Gastrocnemius medialis (tissue), 4 donors: ENCODE measurements around the gene ARMC6. TPM values are rescaled to one million over a fixed set of nuclear protein-coding genes. Genes with fewer than 3 reads are reported as not detected.
A peak's percentile ranks its signal among the peaks of the same experiment; 100 is the strongest.

ENCODE experiments used
- ATAC-seq, 2 donors: fragments of 150-250 bp; one replicate each; pipeline ENCODE4 v1.9.1; 2016
- DNase-seq, 2 donors: peaks; one replicate each; pipeline ENCODE4 v3.0.0-alpha.2; 2019
- H3K27ac ChIP-seq, 4 donors: fragments of 200-600 bp; sonication (generic); 1 replicate in 1 of 4; 2 replicates in 3 of 4; pipeline ENCODE4 v1.5.1; 2016 to 2018; ENCODE audit warnings: mild to moderate bottlenecking in 2 of 4, moderate library complexity in 1 of 4
- H3K27me3 ChIP-seq, 3 donors: fragments of 200-600 bp; sonication (generic) in 2 of 3; 1 replicate in 1 of 3; 2 replicates in 2 of 3; pipeline versions ENCODE4 v1.5.1 to v1.6.0; 2016 to 2019; ENCODE audit warnings: mild to moderate bottlenecking in 1 of 3, moderate library complexity in 1 of 3
- H3K36me3 ChIP-seq, 2 donors: fragments of 200-600 bp; sonication (generic) in 1 of 2; one replicate each; pipeline ENCODE4 v1.5.1; 2017 to 2018
- H3K4me1 ChIP-seq, 2 donors: fragments of 200-600 bp; sonication (generic) in 1 of 2; one replicate each; pipeline ENCODE4 v1.5.1; 2016 to 2017; ENCODE audit warnings: mild to moderate bottlenecking in 2 of 2
- H3K4me3 ChIP-seq, 4 donors: fragments of 200-600 bp; sonication (generic) in 3 of 4; 1 replicate in 1 of 4; 2 replicates in 3 of 4; pipeline ENCODE4 v1.5.1; 2016 to 2019; ENCODE audit warnings: mild to moderate bottlenecking in 2 of 4
- H3K9me3 ChIP-seq, 3 donors: fragments of 200-600 bp; sonication (generic) in 2 of 3; 1 replicate in 1 of 3; 2 replicates in 2 of 3; pipeline ENCODE4 v1.5.1; 2016 to 2019
- CTCF ChIP-seq, 5 experiments: fragments of 450-650 bp in 3 of 5; fragments of 200-600 bp in 2 of 5; sonication (generic) in 2 of 5; IDR thresholded peaks in 4 of 5; conservative IDR thresholded peaks in 1 of 5; 1 replicate in 4 of 5; 2 replicates in 1 of 5; pipeline ENCODE4 v1.5.1; 2016 to 2019; ENCODE audit warnings: antibody characterized with exemption in 5 of 5, mild to moderate bottlenecking in 3 of 5, moderate library complexity in 3 of 5
- POLR2A ChIP-seq, 2 donors: fragments of 450-650 bp; IDR thresholded peaks; one replicate each; pipeline ENCODE4 v1.6.1; 2017; ENCODE audit warnings: antibody characterized with exemption in 2 of 2, mild to moderate bottlenecking in 2 of 2, moderate library complexity in 2 of 2
- in situ Hi-C, 4 donors: fragments of 200-750 bp; cut with MboI; loops; one replicate each; pipeline versions ENCODE4 v1.15.0 to v1.8.0; 2017; ENCODE audit warnings: low sequenced_read_pairs in 4 of 4
- intact Hi-C: fragments of 100-400 bp; cut with DNase I; formaldehyde crosslinking; loops from one replicate; pipeline ENCODE4 v1.15.1; 2023; ENCODE audit warnings: low total_unique reads
- total RNA-seq, 4 donors: library from RNA; depleted of rRNA; stranded (reverse); fragments of >200 nt; gene quantifications; one replicate each; pipeline versions ENCODE4 v1.1.0 to v1.2.3, GENCODE V29; 2016

ARMC6 gene
- total RNA-seq, 4 donors from 2014 or later = 18.2 to 35.7 (median 25.2) TPM

DNA sequence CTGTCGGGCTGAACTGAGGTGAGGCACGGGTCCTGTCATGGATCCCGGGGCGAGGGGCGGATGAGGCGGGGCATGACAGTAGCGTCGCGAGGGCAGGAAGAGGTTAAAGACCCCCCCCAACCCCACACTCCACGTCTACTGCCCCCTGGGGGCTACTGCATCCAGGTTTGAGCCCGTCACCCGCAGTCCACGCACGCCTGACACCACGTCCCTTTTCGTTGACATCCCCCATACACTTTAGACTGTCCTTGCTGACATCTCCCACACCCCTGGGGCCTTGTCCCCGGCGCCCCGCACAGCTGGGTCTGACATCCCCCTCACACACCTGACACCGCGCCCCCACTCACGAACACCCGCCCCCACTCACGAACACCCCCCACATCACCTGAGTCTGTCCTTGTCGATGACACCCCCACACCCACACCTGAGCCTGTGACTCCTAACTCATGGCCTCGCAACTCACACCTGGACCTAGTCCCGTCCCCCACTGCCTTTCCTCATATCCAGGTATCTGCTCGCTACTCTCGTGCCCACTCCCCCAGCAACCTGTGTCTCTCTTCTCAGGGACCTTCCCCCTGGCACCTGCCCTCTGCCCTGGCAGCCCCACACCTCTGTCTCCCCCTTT, 30.8 kb downstream of the ARMC6 start:
- peak in 4 of 5 experiments; percentile 17 to 61 (median 26) for TF ChIP-seq CTCF (IDR thresholded peaks at IDR 0.05 in 4 of 5, conservative IDR thresholded peaks at IDR 0.05 in 1 of 5)
- TF ChIP-seq POLR2A (IDR thresholded peaks at IDR 0.05) = no peak
- peak overlapping the region; percentile 94 to 96 (median 94) for H3K27ac ChIP-seq
- peak overlapping the region; percentile 70 to 85 (median 78) for H3K4me3 ChIP-seq
- ATAC-seq = no peak
- in situ Hi-C loops = no loop called here
- peaks cover 81 to 86% of the 10 kb centered on the region in 2 donors for H3K4me1 ChIP-seq
- intact Hi-C loops = loop anchor here (10.0 kb wide), 1 partner anchor 1039 kb away; no protein-coding TSS in a partner anchor
- no peak for DNase-seq
- no peaks in the 10 kb centered on the region for H3K36me3 ChIP-seq
- H3K9me3 ChIP-seq = no peaks in the 10 kb centered on the region
- no peaks in the 10 kb centered on the region for H3K27me3 ChIP-seq

DNA sequence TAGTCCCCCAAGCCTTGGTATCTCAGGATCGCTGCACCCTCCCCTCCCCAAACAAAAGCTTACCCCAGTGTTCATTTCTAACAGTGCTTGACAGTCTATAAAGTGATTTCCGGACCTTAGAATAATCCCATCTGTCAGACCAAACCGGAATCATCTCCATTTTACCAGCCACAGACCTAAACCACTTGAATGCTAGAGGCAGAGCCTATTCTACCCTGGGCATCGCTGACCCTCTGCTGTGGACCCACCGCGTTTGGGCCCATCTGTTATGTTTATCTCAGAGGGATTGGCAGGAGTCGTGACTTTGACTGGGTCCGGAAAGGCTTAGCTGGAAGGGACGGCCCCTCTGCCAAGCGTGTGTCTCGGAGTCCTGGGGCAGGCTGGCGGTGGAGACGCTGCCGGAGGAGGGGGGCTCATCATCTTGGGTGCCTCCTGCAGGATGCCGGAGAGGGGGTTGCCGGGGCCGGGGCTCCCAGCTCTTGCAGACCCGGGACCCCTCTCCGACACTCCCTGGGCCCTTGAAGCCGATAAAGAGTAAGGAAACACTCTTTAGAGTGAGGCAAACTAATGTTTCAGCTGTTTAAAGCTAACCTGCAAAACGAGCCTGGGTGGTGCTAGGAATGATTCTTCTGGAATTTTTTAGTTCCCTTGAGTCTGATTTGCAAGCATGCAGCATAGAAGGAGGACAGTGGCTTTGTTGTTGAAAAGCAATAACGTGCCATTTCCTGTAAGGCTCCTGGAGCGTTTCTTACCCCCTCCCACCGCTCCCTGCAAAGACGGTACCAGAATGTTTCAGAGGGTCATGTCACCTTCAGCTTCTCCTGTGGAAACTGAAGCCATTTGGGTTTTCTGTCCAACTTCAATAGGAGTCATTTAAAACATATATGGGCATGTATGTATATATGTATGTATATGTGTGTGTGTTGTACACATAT, 31.7 kb downstream of the ARMC6 start:
- Histone ChIP-seq H3K4me1 (peaks cover 78 to 86% of the 10 kb centered on the region in 2 donors), H3K27ac (peak overlapping the region; percentile 94 to 96 (median 94)), H3K36me3 (no peaks in the 10 kb centered on the region), H3K9me3 (no peaks in the 10 kb centered on the region), H3K27me3 (no peaks in the 10 kb centered on the region), H3K4me3 (peak overlapping the region; percentile 70 to 85 (median 78))
- intact Hi-C loops = loop anchor here (10.0 kb wide), 1 partner anchor 1040 kb away; no protein-coding TSS in a partner anchor
- in situ Hi-C loops = no loop called here
- no peak for ATAC-seq
- TF ChIP-seq POLR2A (IDR thresholded peaks at IDR 0.05) (no peak), CTCF (IDR thresholded peaks at IDR 0.05 in 4 of 5, conservative IDR thresholded peaks at IDR 0.05 in 1 of 5) (no peak)
- no peak for DNase-seq

- ATAC-seq (peak; percentile 53 to 59), DNase-seq (peak; percentile 49 to 80)
- Histone ChIP-seq H3K36me3 (no peaks in the 10 kb centered on the region), H3K27ac (peak overlapping the region; percentile 94 to 96 (median 94)), H3K4me3 (no peak overlapping the region), H3K9me3 (no peaks in the 10 kb centered on the region), H3K4me1 (peaks cover 55 to 64% of the 10 kb centered on the region in 2 donors), H3K27me3 (no peaks in the 10 kb centered on the region)
- intact Hi-C loops = loop anchor here (10.0 kb wide), 1 partner anchor 1043 kb away; no protein-coding TSS in a partner anchor
- TF ChIP-seq POLR2A (IDR thresholded peaks at IDR 0.05) = no peak
- TF ChIP-seq CTCF (IDR thresholded peaks at IDR 0.05 in 4 of 5, conservative IDR thresholded peaks at IDR 0.05 in 1 of 5) = no peak
- in situ Hi-C loops = no loop called here
These were observed 34.1 kb downstream of the ARMC6 start for GRCh38 chr19:19067276-19068072.
